GM18520 (cell line): ENCODE results near the gene PLCB2.

ENCODE experiments used
- ATAC-seq: cut with Tn5 transposase; IDR thresholded peaks from one replicate; pipeline ENCODE4 v1.9.1; 2021; ENCODE audit not compliant: unreplicated experiment

PLCB2 gene

DNA sequence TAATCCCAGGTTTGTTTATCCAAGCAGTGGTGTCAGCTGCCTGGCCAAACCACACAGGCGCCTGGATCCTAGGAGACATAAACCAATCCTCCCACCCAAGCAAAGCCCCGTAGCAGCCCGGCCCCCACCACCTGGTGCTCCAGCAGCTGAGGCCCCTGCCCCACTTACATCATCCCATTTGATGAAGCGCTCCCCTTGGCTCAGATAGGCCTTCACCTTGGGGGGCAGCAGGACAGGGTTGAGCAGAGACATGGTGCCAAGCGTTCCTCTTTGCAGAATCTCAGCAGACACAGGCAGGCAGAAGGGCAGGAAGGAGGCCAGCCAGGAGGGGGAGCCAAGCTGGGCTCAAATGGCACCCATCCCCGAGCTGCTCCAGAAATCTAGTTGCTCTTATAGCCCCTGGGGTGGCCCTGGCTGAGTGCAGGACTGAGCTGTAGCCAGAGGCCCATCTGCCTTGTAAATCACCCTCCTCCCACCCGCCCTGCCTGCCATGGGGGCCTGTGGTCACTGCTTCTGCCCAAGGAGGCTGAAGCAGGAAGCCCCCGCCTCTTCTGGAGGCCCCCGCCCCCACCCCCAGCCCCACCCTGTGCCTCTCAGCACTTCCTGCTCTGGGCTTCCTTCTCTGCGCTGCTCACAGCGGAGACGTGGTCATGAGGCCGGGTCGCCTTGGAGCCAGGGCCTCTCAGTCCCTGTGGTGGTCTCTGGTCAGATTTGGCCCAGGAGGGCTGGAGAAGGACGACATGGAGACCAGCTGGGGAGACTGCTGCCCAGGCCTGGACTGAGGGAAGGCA lies at the start of gene PLCB2:
PLCB2 (minus strand) TSS at position 515 of the 791 bp plus-strand sequence; CDS start at position 252, 263 bp downstream.
- ATAC-seq: no peak

GRCh38 chr15:40357246-40357645 lies 49.5 kb upstream of the PLCB2 start:
- no peak for ATAC-seq

- ATAC-seq: no peak
These were observed 48.3 kb upstream of the PLCB2 start for GRCh38 chr15:40355976-40356585.

- no peak for ATAC-seq
These were observed 46.9 kb upstream of the PLCB2 start for GRCh38 chr15:40354408-40355171.

GRCh38 chr15:40353697-40354096 lies 46.0 kb upstream of the PLCB2 start:
- ATAC-seq: no peak

DNA sequence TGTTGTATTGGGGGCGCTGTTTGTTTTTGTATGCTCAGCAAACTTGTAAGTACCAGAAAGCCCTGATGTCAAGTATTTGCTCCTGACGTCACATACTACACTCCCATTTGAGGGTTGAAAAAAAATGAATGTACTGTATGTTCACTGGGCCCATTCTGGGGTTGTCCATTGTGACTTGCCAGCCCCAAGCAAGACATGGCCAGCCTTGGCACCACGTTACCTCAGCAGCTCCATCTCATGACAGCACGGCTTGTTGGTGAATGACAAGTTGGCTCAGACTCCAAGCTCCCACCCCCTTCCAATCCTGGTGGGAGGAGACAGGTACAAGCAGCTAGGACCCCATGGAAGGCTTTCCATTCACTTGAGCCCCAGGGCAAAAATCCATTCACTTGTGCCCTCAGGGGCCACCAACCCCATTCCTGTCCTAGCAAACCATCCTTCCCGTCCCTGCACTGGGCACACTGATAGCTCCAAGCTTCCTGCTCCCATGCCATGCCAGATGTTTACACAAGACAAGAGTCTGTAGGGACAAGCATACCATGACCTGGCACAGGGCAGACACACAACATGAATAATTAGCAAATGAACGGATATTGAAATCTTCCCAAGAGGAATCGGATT lies 44.7 kb upstream of the PLCB2 start:
- ATAC-seq: no peak

DNA sequence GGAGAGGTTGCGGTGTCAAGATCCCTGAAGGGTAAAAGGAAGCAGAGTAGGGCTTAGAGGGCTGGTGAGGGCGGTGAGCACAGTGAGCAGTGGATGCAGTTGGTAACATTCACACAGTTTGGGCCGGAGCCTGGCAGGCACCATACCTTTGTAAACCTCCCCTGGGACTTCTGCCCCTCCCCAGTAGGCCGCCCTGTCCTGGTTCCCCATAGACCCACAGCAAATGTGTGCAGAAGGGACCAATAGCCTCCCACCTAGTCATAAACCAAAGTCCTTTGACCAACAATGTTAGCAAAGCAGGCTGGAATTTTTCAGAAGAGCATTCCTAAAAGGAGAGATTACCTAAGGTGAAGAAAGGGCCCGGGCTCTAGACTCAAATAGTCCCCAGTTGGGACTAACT lies 41.4 kb upstream of the PLCB2 start:
- ATAC-seq: no peak

GRCh38 chr15:40348474-40348870 lies 40.7 kb upstream of the PLCB2 start:
- no peak for ATAC-seq

GRCh38 chr15:40347559-40348473 lies 40.1 kb upstream of the PLCB2 start:
- ATAC-seq: no peak

DNA sequence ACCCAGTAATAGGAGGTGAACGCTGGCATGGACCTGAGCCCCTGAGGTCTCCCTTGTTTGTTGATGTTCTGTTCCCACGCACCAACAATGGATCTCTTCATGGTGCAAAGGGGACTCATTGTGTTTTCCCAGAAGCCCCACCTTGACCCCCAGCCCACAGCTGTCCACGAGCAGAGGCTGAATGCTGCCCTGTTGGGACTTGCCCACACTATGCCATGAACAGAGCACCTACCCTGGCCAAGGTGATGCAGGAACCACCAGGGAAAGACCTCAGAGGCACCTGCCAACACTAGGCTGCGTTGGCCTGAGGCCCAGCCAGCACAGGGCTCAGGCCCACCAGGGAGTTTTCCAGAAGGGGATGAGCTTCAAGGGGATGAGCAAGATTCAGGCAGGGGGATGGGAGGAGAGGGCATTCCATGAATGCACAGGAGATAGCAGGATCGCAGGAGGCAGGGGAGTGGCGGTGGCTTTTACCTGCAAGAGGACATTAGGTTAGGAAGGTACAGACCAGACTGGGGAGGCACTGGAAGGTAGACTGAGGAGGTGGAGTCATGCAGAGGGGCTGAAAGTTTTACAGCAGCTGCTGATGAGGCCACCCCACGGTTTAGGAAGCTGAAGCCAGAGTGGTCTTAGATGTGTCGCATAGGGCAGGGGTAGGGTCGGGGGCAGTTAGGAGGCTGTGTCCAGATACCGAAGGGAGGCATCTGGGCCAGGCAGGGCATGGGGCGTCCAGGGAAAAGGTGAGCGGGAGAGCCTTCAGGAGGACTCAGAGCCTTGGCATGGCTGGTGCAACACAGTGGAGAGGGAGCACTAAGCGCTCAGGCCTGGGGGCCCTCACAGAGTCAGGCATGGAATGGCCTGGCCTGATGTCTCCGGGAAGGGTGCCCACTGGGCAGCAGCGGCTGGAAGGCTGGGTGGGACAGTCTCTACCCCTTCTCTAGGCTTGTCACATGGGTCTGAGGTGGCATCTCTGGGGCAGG lies 39.1 kb upstream of the PLCB2 start:
- ATAC-seq: no peak

DNA sequence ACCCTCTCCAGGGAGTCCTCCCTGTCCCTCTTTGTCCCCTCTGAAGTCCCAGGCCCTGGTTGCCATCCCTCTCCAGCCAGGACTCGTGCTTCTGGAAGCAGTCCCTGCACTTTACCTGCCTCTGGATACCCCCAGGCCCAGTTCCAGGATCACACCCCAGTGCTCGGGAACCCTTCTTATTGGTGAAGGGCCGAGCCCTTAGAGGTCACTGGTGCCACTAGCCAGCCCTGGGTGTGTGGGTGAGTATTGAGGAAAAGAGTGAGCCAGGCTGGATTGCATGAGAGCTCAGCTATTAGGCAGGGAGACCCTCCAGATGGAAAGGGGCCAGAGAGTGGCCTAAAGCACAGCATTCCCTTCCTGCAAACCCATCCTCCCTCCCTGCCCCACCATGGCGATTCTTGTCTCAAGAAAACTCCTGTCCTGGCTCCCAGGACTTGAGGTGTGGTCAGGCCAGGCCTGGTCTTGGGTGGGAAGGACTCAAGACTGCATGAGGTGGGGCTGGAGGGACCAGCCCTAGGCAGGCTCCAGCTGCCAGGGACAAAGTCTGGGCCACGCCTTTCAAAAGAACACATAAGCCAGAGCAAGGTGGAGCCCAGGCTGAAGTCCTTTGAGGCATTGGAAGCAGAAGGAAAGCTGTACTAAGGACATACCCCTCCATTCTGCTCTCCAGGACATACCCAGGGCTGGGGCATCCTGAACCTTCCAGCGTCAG lies 38.3 kb upstream of the PLCB2 start:
- ATAC-seq: no peak

DNA sequence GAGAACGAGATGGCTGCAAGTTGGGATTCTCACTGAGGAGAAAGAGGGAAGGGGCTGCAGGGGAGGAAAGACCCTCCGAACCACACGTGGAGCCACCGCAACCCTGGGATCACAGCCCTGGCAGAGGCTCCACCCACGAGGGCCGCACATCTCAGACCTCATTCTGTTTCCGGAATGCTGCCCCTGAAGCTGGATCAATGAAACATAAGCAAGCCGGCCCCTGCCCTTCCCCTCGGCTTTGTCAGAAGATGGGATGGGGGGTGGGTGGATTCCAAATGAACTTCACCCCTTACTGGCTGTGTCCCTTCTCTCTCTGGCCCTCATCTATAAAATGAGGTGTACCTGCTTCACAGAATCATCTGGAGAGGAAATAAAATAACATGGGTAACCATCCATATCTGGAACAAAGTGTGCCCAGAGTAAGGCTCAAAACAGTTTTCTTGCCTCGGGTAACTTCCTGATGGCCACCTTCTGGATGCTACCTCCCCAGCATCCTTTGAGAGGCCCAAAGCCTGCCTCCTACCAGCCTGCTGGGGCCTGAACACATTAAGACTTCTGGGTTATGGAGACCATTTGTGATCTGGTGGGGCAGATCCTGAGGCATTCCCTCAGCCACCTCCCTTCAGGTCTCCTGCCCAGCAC lies 37.6 kb upstream of the PLCB2 start:
- ATAC-seq: no peak

- ATAC-seq: no peak
These were observed 36.9 kb upstream of the PLCB2 start for GRCh38 chr15:40344631-40345120.

GRCh38 chr15:40344217-40344616 lies 36.5 kb upstream of the PLCB2 start:
- no peak for ATAC-seq

DNA sequence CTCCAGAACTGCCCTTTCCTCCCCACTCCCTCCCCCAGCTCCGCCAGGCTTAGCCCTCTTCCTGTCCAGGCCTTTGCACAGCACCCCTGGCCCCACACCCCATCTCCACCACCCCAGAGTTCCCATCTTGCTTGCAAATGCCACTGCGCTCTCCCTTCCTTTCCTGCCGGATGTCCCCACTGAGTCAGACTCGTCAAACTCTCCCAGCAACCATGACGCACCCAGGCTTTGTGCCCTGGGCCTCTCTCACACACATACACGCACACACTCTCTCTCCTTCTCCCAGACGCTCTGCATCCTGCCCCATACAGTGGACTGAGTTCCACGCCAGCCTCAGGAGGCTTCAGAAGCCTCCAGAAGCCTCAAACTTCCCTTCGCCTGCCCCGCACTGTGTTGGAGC lies 35.8 kb upstream of the PLCB2 start:
- ATAC-seq: no peak

DNA sequence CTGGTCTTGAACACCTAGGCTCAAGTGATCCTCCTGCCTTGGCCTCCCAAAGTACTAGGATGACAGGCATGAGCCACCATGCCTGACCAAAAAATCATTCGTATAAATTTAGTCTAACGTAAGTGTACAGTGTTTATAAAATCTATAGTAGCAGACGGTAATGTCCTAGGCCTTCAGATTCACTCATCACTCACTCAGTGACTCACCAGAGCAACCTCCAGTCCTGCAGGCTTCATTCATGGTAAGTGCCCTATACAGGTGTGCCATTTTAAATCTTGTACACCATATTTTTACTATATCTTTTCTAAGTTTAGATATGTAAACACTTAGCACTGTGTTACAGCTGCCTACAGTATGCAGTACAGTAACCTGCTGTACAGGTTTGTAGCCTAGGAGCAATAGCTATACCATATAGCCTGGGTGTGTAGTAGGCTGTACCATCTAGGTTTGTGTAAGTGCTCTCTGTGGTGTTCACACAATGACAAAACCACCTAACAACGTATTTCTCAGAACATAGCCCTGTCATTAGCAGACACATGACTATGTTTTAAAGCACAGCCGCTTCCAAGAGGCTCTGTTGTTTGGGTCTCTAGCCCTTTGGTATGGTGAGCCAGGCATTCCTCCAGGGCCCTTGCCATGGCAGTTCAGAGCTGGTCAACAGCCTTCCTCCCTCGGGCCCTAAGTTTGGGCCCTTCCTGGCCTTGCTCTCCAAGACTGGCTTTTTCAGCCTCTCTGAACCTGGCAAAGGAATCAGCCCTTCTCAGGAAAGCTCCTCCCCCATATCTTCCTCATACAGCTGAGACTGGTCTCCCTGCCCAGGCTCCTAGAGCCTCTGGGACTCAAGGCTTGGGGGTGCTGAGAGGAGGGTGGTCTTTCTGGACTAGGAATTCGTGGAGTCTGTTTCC lies 34.9 kb upstream of the PLCB2 start:
- ATAC-seq: no peak
